HepG2 (cell line): ENCODE results near the gene E2F3. TPM values are rescaled to one million over a fixed set of nuclear protein-coding genes. Genes with fewer than 3 reads are reported as not detected.

ENCODE experiments used
- AKAP8 ChIP-seq: sonication (generic); formaldehyde crosslinking; IDR thresholded peaks from 2 replicates; pipeline ENCODE4 v1.5.1; 2020; ENCODE audit warnings: mild to moderate bottlenecking, missing genetic modification reagents
- BCL6 ChIP-seq: IDR thresholded peaks from 2 replicates; pipeline ENCODE4 v1.6.1; 2016; ENCODE audit warnings: missing genetic modification reagents, missing compliant biosample characterization
- HNF4A ChIP-seq: sonication (generic); formaldehyde crosslinking; IDR thresholded peaks from 2 replicates; pipeline ENCODE4 v1.4.0; 2020; ENCODE audit warnings: missing genetic modification reagents
- HNRNPUL1 ChIP-seq: fragments of 200-400 bp; formaldehyde crosslinking; IDR thresholded peaks from 2 replicates; pipeline ENCODE4 v1.6.1; 2017; ENCODE audit warnings: low read depth, mild to moderate bottlenecking, low read length, moderate library complexity
- JUN ChIP-seq: sonication (generic); formaldehyde crosslinking; IDR thresholded peaks from 2 replicates; pipeline ENCODE4 v1.4.0; 2020; ENCODE audit warnings: mild to moderate bottlenecking, missing genetic modification reagents
- MIXL1 ChIP-seq: IDR thresholded peaks from 2 replicates; pipeline ENCODE4 v1.6.1; 2016
- POGZ ChIP-seq: sonication (generic); formaldehyde crosslinking; IDR thresholded peaks from 2 replicates; pipeline ENCODE4 v1.4.0; 2020; ENCODE audit warnings: mild to moderate bottlenecking, missing genetic modification reagents
- RFX1 ChIP-seq: fragments of 450-650 bp; IDR thresholded peaks from 2 replicates; pipeline ENCODE4 v1.6.1; 2017
- RXRB ChIP-seq: IDR thresholded peaks from 2 replicates; pipeline ENCODE4 v1.6.1; 2016; ENCODE audit warnings: borderline replicate concordance, missing genetic modification reagents, missing compliant biosample characterization
- SNAPC2 ChIP-seq: sonication (generic); formaldehyde crosslinking; IDR thresholded peaks from 2 replicates; pipeline ENCODE4 v1.8.1; 2022; ENCODE audit warnings: mild to moderate bottlenecking, missing genetic modification reagents
- ZNF234 ChIP-seq: sonication (generic); formaldehyde crosslinking; conservative IDR thresholded peaks from 2 replicates; pipeline ENCODE4 v1.5.1; 2020; ENCODE audit warnings: mild to moderate bottlenecking, missing genetic modification reagents
- ZNF558 ChIP-seq: sonication (generic); formaldehyde crosslinking; IDR thresholded peaks from 2 replicates; pipeline ENCODE4 v1.9.0; 2022; ENCODE audit warnings: mild to moderate bottlenecking, missing genetic modification reagents, borderline replicate concordance
- ZNF605 ChIP-seq: sonication (generic); formaldehyde crosslinking; IDR thresholded peaks from 2 replicates; pipeline ENCODE4 v1.8.0; 2022; ENCODE audit warnings: mild to moderate bottlenecking, missing genetic modification reagents
- ZNF615 ChIP-seq: sonication (generic); formaldehyde crosslinking; IDR thresholded peaks from 2 replicates; pipeline ENCODE4 v1.5.0; 2020; ENCODE audit warnings: mild to moderate bottlenecking, missing genetic modification reagents, borderline replicate concordance
- polyA plus RNA-seq, 8 experiments: library from polyadenylated mRNA; depleted of rRNA in 3 of 8; stranded (reverse) in 7 of 8; unstranded in 1 of 8; fragments of >200 nt; fragmentation: Illumina TruSeq in 4 of 8; extraction: Trizol in 4 of 8; gene quantifications; 2 replicates each; pipeline versions ENCODE4 v1.2.1 to v1.2.3, GENCODE V29; 2011 to 2016; ENCODE audit warnings: low read depth in 4 of 8, missing spikeins in 1 of 8, mixed read lengths in 1 of 8; ENCODE audit not compliant: insufficient read depth in 1 of 8
- total RNA-seq, 5 experiments: library from RNA; depleted of rRNA; stranded (reverse); fragments of >200 nt; fragmentation: Illumina TruSeq; extraction: Trizol; gene quantifications; 2 replicates each; pipeline ENCODE4 v1.2.3, GENCODE V29; 2016; ENCODE audit warnings: low read depth in 1 of 5
- TF ChIP-seq, protein P1 (sequence below), 2 experiments: fragments of 450-650 bp in 1 of 2; sonication (generic) in 1 of 2; formaldehyde crosslinking; IDR thresholded peaks; 2 replicates each; pipeline versions ENCODE4 v1.5.0 to v1.8.0; 2020 to 2022; ENCODE audit warnings: mild to moderate bottlenecking in 1 of 2, missing genetic modification reagents in 1 of 2
- TF ChIP-seq, protein P2 (sequence below): sonication (generic); formaldehyde crosslinking; IDR thresholded peaks from 2 replicates; pipeline ENCODE4 v1.4.0; 2020; ENCODE audit warnings: missing genetic modification reagents, borderline replicate concordance
- TF ChIP-seq, protein P3 (sequence below): sonication (generic); formaldehyde crosslinking; IDR thresholded peaks from 2 replicates; pipeline ENCODE4 v1.9.0; 2021; ENCODE audit warnings: missing genetic modification reagents, borderline replicate concordance

The E2F3 gene
- total and polyA plus RNA-seq, 2 of the 13 experiments (the other 11 are each of a cell fraction or from before 2014, with no cell fraction given), result 8.5 to 12.7 TPM

DNA sequence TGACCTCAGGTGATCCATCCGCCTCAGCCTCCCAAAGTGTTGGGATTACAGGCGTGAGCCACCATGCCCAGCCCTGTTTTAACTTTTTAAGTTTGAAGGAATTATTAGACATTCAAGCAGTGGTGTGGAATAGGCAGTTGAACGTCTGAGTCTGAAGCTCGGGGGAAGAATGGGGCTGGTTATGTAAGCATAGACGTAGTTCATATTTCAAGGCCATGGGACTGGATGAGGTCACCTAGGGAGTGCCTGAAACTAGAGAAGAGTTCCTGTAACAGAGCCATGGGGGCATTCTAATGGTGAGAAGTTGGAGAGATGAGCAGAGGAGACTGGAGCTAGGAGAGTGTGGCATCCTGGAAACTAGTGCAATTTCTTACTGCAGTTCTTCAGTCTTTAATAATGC is 139.0 kb downstream of the E2F3 start (continued):
- TF ChIP-seq, protein P1, sequence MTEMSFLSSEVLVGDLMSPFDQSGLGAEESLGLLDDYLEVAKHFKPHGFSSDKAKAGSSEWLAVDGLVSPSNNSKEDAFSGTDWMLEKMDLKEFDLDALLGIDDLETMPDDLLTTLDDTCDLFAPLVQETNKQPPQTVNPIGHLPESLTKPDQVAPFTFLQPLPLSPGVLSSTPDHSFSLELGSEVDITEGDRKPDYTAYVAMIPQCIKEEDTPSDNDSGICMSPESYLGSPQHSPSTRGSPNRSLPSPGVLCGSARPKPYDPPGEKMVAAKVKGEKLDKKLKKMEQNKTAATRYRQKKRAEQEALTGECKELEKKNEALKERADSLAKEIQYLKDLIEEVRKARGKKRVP (CRISPR knock-in tag; IDR thresholded peaks at IDR 0.05), result no peak
- TF ChIP-seq ZNF558 (CRISPR knock-in tag), result no peak
- no peak for TF ChIP-seq BCL6 (CRISPR knock-in tag)
- TF ChIP-seq HNF4A (CRISPR knock-in tag), result peak; percentile 48
- TF ChIP-seq HNRNPUL1, result no peak
- no peak for TF ChIP-seq MIXL1
- TF ChIP-seq, protein P2, sequence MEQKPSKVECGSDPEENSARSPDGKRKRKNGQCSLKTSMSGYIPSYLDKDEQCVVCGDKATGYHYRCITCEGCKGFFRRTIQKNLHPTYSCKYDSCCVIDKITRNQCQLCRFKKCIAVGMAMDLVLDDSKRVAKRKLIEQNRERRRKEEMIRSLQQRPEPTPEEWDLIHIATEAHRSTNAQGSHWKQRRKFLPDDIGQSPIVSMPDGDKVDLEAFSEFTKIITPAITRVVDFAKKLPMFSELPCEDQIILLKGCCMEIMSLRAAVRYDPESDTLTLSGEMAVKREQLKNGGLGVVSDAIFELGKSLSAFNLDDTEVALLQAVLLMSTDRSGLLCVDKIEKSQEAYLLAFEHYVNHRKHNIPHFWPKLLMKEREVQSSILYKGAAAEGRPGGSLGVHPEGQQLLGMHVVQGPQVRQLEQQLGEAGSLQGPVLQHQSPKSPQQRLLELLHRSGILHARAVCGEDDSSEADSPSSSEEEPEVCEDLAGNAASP (CRISPR knock-in tag), result peak; percentile 39; the same call in 1 of the 2 replicates
- TF ChIP-seq, protein P3, sequence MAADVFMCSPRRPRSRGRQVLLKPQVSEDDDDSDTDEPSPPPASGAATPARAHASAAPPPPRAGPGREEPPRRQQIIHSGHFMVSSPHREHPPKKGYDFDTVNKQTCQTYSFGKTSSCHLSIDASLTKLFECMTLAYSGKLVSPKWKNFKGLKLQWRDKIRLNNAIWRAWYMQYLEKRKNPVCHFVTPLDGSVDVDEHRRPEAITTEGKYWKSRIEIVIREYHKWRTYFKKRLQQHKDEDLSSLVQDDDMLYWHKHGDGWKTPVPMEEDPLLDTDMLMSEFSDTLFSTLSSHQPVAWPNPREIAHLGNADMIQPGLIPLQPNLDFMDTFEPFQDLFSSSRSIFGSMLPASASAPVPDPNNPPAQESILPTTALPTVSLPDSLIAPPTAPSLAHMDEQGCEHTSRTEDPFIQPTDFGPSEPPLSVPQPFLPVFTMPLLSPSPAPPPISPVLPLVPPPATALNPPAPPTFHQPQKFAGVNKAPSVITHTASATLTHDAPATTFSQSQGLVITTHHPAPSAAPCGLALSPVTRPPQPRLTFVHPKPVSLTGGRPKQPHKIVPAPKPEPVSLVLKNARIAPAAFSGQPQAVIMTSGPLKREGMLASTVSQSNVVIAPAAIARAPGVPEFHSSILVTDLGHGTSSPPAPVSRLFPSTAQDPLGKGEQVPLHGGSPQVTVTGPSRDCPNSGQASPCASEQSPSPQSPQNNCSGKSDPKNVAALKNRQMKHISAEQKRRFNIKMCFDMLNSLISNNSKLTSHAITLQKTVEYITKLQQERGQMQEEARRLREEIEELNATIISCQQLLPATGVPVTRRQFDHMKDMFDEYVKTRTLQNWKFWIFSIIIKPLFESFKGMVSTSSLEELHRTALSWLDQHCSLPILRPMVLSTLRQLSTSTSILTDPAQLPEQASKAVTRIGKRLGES (CRISPR knock-in tag), result no peak
- peak; percentile 34; the same call in 1 of the 2 replicates for TF ChIP-seq JUN (CRISPR knock-in tag)
- TF ChIP-seq ZNF605 (CRISPR knock-in tag), result no peak
- TF ChIP-seq POGZ (CRISPR knock-in tag), result peak; percentile 85
- no peak for TF ChIP-seq RFX1
- no peak for TF ChIP-seq AKAP8 (CRISPR knock-in tag)
- TF ChIP-seq ZNF234 (CRISPR knock-in tag), result no peak
- TF ChIP-seq ZNF615 (CRISPR knock-in tag), result no peak
- no peak for TF ChIP-seq SNAPC2 (CRISPR knock-in tag)
- TF ChIP-seq RXRB (CRISPR knock-in tag), result 0 out of 2 replicates have a peak, but pooled peaks have one; percentile 29
